Bronchial epithelial cell (primary cell): ENCODE data around the gene GNLY. TPM values are rescaled to one million over a fixed set of nuclear protein-coding genes. Genes with fewer than 3 reads are reported as not detected.

Experiments
- DNase-seq: peaks from one replicate; pipeline ENCODE4 v3.0.0-alpha.2; 2010; ENCODE audit warnings: low read depth
- FAIRE-seq: peaks from 2 replicates; lab custom pipeline; 2011; peaks lifted over from hg19 to GRCh38; lab: Jason Lieb, UNC
- H3K27me3 ChIP-seq: 2 replicates; pipeline ENCODE4 v1.5.1; 2011; ENCODE audit warnings: low read length; ENCODE audit not compliant: control insufficient read depth, insufficient read depth
- H3K36me3 ChIP-seq: 2 replicates; pipeline ENCODE4 v1.5.1; 2011; ENCODE audit warnings: low read length; ENCODE audit not compliant: control insufficient read depth, insufficient read depth
- H3K4me3 ChIP-seq: 2 replicates; pipeline ENCODE4 v1.5.1; 2011; ENCODE audit warnings: mild to moderate bottlenecking, low read depth, low read length, control low read depth
- CTCF ChIP-seq: IDR thresholded peaks from 2 replicates; pipeline ENCODE4 v1.5.1; 2011; ENCODE audit warnings: mild to moderate bottlenecking, moderate library complexity, low read length, control low read depth, inconsistent platforms; ENCODE audit not compliant: insufficient read depth, severe bottlenecking
- total RNA-seq: library from RNA; depleted of rRNA; stranded (reverse); fragments of >200 nt; gene quantifications from 2 replicates; pipeline ENCODE4 v1.2.1, GENCODE V29; 2014

The GNLY gene
- total RNA-seq, 1 donor from 2014 or later = not detected

- FAIRE-seq (no peak), DNase-seq (peak; percentile 70)
- H3K4me3 ChIP-seq = no peak overlapping the region
- TF ChIP-seq CTCF = no peak
- H3K27me3 ChIP-seq = peaks cover 10% of the 10 kb centered on the region
- no peaks in the 10 kb centered on the region for H3K36me3 ChIP-seq
Observed at GRCh38 chr2:85741833-85742455, 47.8 kb downstream of the GNLY start.

- FAIRE-seq (no peak), DNase-seq (peak; percentile 69)
- Histone ChIP-seq H3K36me3 (no peaks in the 10 kb centered on the region), H3K27me3 (peaks cover 15% of the 10 kb centered on the region), H3K4me3 (no peak overlapping the region)
- no peak for TF ChIP-seq CTCF
Observed at GRCh38 chr2:85743304-85743978, 49.3 kb downstream of the GNLY start.

- no peak for FAIRE-seq
Observed at GRCh38 chr2:85744055-85744454, 49.9 kb downstream of the GNLY start.

GRCh38 chr2:85744741-85745601 is 50.8 kb downstream of the GNLY start:
- no peak for TF ChIP-seq CTCF
- Histone ChIP-seq H3K27me3 (peaks cover 25% of the 10 kb centered on the region), H3K4me3 (no peak overlapping the region), H3K36me3 (no peaks in the 10 kb centered on the region)
- no peak for FAIRE-seq
- no peak for DNase-seq

More at GRCh38 chr2:85744055-85744454, 49.9 kb downstream of the GNLY start:
- no peak for TF ChIP-seq CTCF
- Histone ChIP-seq H3K4me3 (no peak overlapping the region), H3K36me3 (no peaks in the 10 kb centered on the region), H3K27me3 (peaks cover 21% of the 10 kb centered on the region)
- no peak for DNase-seq

GRCh38 chr2:85745619-85746018 is 51.5 kb downstream of the GNLY start:
- TF ChIP-seq CTCF = no peak
- FAIRE-seq (no peak), DNase-seq (no peak)
- Histone ChIP-seq H3K36me3 (no peaks in the 10 kb centered on the region), H3K4me3 (no peak overlapping the region), H3K27me3 (peaks cover 26% of the 10 kb centered on the region)
